Stimulated activated CD8-positive, alpha-beta memory T cell treated with anti-CD3 and anti-CD28 coated beads, Interleukin-15, amount 100 ng/mL, for 48 hours (primary cell): ENCODE measurements around the gene AXIN1.

Experiments
- DNase-seq, 2 donors: peaks; one replicate each; pipeline ENCODE4 v3.0.0-alpha.2; 2020; ENCODE audit warnings: low read depth in 2 of 2

AXIN1 gene

DNA sequence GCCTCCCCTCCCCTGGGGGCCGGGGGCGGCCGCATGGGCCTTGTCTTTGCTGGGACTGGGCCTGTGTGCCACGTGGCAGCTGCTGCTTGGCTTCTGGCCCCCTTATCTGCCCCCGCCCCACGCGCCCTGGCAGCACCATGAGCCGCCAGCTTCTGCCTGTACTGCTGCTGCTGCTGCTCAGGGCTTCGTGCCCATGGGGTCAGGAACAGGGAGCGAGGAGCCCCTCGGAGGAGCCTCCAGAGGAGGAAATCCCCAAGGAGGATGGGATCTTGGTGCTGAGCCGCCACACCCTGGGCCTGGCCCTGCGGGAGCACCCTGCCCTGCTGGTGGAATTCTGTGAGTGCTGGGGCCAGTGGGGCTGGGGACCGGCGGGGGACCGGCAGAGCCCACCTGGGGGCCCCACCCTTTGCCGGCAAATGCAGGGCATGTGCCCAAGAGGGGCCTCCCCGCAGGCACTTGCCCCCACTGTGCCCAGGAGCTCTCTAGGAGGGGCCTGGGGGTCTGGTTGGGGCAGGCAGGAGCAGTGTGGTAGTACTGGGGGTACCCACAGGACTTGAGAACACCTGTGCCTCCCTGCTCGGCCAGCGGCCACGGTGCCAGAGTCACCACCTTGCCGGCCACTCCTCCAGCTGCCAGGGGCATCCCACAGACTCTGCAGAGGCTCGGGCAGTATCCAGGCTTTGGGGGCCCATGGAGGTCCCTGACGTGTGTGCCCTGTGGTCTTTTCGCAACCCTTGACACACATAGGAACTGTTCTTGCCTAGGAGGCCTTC, 69.3 kb downstream of the AXIN1 start, which contains the start of gene PDIA2:
Gene PDIA2, plus strand, starts transcription at position 132 of the 773 bp plus-strand sequence. Its CDS starts 6 bp downstream, at position 138.
- no peak for DNase-seq

GRCh38 chr16:282491-282890, 70.0 kb downstream of the AXIN1 start:
- no peak for DNase-seq

DNA sequence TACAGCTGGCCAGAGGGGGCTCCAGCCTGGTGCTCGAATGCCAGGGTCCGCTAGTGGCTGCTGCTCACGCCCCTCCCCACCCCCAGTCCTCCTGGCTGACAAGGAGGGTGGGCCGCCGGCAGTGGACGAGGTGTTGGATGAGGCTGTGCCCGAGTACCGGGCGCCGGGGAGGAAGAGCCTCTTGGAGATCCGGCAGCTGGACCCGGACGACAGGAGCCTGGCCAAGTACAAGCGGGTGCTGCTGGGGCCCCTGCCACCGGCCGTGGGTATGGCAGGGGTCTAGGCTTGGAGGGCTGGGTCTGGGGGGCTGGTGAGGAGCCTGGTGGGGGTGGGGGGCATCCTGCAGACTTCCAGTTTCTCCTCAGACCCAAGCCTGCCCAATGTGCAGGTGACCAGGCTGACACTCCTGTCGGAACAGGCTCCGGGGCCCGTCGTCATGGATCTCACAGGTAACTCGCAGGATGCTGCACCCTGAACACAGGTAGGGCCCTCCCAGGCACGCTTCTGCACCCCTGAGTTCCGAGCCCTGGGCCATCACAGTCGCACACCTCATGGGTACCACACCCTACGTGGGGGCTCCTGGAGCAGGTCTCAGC, 70.8 kb downstream of the AXIN1 start:
- DNase-seq, result no peak

- DNase-seq, result no peak
Measured at GRCh38 chr16:280991-281659, 71.4 kb downstream of the AXIN1 start.

DNA sequence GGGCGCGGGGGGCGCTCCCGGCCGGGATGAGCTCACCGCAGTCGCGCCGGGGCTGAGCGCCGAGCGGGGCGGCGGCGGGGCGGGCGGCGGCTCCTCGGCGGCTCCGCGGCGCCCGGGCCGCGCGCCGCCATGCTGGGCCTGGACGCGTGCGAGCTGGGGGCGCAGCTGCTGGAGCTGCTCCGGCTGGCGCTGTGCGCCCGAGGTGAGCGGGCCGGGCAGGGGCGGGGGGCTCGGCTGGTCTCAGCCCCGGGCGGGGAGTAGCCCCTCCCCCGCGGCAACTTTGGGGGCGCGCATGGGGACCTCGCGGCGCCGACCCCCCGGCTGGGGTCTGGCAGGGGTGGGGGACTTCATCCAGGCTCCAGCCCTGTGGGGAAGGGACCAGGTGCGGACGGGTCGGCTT, 72.0 kb downstream of the AXIN1 start, which contains the start of gene ARHGDIG:
Gene ARHGDIG, plus strand, starts transcription at position 40 of the 400 bp plus-strand sequence. Its CDS starts 90 bp downstream, at position 130.
- DNase-seq, result no peak

DNA sequence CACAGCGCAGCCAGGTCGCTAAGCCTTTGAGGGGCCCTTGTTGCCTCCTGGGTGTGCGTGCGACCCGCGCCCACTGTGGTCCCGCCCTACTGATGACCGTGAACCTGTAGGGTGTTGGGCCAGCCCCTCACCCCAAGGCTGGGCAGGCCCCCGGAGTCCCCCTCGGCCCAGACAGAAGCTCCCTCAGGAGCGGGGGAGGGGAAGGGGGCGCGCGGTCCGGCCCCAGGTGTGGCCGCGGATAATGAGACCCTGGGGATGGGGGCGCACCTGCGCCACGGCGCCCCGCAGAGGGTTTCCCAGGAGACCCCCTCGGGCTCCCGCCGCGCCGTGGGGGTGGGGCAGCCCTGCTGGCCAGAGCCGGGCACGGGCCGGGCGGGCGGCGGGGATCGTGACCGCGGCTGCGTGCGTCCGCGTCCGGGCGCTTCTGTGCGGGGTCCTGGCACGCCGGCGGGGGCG, 72.5 kb downstream of the AXIN1 start:
- DNase-seq, result no peak

DNA sequence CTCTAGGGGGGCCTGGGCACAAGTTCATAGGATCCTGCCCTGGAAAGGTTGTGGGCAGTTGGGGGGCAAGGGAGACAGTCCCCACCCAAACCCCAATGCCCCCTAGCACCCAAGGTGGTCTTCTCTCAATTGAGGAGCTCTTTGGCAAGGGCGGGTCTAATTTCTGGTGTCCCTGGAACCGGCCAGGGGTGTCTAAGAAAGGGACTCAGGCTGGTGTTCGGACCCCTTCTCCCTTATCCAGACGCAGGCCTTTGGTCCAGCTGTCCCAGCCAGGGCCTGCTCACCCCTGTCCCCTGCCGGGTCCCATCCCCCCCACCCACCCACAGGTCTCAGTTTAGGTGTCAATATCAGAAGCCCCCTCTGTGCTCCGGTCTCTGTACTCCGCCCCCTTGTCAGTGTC, 73.0 kb downstream of the AXIN1 start:
- no peak for DNase-seq

- no peak for DNase-seq
Measured at GRCh38 chr16:278863-279366, 73.6 kb downstream of the AXIN1 start.

DNA sequence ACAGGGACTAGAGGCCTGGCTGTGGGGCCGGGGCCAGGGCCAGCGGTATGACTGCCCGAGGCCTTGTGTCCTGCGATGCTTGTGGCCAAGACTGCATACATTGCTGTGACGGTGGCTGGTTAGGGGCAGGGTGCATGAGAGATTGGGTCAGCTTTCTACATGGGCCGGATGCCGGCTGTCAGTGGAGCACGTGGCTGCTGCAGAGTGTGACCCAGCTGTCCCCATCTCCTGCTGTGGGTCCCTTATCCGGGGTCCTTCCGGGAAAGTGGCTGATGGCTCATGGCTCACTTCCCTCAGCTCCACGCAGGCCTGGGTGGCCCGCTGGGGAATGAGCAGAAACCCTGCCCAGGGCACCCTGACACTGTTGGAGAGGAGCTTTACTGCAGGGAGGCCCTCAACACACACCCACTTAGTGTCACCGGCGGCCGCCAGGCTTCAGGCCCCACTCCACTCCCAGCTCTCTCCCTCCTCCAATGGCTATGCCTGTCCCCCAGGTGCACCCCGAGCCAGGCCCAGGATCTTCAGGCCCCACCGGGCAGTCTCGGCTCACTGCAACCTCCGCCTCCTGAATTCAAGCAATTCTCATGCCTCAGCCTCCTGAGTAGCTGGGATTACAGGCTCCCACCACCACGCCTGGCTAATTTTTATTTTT, 76.0 kb downstream of the AXIN1 start:
- DNase-seq, result no peak

DNA sequence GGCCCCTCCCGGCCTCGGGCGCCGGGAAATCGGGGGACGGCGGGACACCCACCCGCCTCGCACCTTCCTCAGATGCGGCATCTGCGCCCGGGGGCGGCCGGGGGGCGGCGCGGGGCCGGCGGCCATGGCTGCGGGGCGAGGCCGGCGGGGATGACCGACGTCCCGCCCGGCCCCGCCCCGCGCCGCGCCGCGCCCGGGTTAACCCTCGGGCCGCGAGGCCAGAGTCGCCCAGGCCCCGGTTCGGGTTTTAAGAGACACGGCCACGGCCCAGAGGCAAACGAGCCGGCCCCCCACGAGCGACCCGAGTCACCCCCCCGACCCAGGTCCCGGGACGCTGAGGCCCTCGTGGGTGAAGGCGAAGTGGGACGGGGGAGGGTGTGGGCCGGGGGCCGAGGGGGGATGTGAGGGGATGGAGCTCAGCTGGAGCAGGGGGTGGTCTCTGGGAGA, 76.7 kb downstream of the AXIN1 start, which contains the start of gene RGS11:
Gene RGS11, minus strand, starts transcription at position 159 of the 447 bp plus-strand sequence. Its CDS starts 33 bp downstream, at position 126.
- DNase-seq, result no peak

GRCh38 chr16:275041-275641, 77.4 kb downstream of the AXIN1 start:
- no peak for DNase-seq

GRCh38 chr16:273547-274421, 78.7 kb downstream of the AXIN1 start:
- DNase-seq, result no peak

- DNase-seq, result no peak
Measured at GRCh38 chr16:272633-273546, 79.6 kb downstream of the AXIN1 start.

DNA sequence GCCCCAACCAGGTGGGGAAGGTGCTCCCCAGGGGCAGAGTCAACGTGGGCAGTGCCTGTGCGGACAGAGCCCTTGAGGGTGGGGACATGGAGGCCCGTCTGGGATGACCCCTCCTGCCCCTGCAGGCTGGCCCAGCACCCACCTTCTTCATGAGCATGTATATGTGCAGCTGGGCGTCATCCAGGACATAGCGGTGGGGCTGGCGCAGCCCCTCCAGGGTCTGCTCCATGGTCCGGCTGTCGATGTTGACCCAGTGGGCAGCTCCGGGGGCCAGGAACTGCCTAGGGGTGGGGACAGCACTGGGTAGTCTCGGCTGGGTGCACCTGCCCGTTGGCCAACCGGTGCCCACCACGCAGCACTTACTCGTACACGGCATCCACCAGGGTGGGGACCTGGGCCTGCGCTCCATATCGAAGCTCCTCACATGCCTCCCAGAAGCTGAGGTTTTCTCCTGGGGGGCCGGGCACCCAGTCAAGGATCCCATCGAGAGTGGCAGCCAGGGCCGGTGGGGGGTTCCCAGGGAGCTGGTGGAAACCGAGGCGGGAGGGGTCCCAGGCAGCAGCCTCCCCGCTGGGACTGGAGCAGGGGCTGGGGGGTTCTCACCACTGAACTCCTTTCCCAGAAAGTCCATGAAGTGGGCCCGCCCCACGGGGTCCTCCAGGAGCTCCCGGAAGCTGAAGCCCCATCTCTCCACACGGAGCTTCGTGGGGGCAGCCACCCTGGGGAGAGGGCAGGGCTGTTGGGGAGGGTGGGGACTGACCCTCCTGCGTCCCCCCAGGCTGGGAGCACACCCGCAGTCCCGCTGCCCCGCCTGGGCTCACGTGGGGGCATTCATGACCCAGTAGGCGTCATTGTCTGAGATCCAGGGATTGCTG, 81.9 kb downstream of the AXIN1 start:
- no peak for DNase-seq

- no peak for DNase-seq
Measured at GRCh38 chr16:269061-269796, 83.3 kb downstream of the AXIN1 start.

- DNase-seq, result no peak
Measured at GRCh38 chr16:268141-269053, 84.1 kb downstream of the AXIN1 start.
